Ramos (cell line): Measurements from ENCODE around the gene PMFBP1.

ENCODE experiments used
- in situ Hi-C: fragments of 300-500 bp; cut with MboI; formaldehyde crosslinking; loops from one replicate; pipeline ENCODE4 v1.14.3; 2022; ENCODE audit warnings: low sequenced_read_pairs; ENCODE audit not compliant: unreplicated experiment

PMFBP1 gene

DNA sequence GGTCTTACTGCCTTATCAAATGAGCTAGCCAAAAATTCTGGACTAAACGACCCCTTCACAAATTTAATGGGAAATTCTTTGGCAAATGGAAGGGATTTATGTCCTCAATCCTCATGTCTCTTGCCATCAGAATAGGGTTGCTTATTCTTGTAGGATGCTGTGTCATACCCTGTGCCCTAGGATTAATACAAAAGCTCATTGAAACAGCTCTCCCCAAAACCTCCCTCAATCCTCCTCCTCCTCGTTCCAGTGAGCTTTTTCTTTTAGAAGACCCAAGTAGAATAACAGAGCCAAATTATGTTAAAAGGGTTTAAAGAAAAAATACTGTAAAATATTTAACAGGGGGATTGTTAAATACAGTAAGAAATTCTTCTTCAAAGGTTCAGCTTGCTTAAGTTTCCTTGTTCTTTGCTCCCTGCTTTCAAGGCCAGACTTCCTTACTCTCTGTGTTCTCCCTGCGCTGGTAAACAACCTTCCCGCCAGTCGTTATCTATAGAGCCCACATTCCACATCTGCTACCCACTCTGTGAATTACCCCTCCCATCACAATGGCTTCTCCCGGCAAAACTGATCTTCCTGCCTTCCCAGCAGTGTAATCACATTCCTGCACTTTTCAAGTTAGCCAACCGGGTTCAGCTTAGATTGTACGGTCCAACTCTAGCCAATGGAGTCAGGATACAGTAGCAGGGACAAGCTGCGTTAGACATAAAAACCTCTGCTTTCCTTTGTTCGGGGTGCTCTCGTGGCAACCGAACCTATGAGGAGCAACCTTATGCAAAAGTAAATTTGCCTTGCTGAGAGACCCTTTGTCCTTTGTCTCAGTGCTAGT is 99.2 kb downstream of the PMFBP1 start:
- in situ Hi-C loops, result no loop called here
